CD4-positive, alpha-beta T cell treated with Interleukin-6 at 100 ng/mL for 8 hours (primary cell): ENCODE results near the gene CALHM5.
A peak's percentile ranks its signal among the peaks of the same experiment; 100 is the strongest.
"Not testable (repeated sequence)": the region's sequence is repeated elsewhere in the genome, so short reads cannot be mapped to it uniquely, and the experiment has no call there.

Experiments
- DNase-seq: peaks from one replicate; pipeline ENCODE4 v3.0.0-alpha.2; 2020; ENCODE audit warnings: mixed read lengths, low spot score

The CALHM5 gene, protein sequence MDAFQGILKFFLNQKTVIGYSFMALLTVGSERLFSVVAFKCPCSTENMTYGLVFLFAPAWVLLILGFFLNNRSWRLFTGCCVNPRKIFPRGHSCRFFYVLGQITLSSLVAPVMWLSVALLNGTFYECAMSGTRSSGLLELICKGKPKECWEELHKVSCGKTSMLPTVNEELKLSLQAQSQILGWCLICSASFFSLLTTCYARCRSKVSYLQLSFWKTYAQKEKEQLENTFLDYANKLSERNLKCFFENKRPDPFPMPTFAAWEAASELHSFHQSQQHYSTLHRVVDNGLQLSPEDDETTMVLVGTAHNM

DNA sequence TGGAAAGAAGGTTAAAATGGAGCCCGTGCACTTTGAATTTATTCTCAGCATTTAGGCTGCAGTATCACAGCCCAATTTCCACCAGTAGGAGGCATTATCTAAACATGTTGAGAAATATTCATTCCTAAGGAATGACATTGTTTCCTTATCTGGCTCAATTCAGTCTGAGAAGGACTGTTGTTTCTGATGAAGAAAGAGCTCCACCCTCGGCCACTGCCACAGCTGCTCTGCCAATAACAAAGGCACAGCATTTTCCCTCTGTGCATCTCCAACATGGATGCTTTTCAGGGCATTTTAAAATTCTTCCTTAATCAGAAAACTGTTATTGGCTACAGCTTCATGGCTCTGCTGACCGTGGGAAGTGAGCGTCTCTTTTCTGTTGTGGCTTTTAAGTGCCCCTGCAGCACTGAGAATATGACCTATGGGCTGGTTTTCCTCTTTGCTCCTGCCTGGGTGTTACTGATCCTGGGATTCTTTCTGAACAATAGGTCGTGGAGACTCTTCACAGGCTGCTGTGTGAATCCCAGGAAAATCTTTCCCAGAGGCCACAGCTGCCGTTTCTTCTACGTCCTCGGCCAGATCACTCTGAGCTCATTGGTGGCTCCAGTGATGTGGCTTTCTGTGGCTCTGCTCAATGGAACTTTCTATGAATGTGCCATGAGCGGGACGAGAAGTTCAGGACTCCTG lies at the start of gene CALHM5:
CALHM5 (plus strand) TSS at position 216 of the 687 bp plus-strand sequence; CDS start at position 274, 58 bp downstream.
- DNase-seq = no peak

DNA sequence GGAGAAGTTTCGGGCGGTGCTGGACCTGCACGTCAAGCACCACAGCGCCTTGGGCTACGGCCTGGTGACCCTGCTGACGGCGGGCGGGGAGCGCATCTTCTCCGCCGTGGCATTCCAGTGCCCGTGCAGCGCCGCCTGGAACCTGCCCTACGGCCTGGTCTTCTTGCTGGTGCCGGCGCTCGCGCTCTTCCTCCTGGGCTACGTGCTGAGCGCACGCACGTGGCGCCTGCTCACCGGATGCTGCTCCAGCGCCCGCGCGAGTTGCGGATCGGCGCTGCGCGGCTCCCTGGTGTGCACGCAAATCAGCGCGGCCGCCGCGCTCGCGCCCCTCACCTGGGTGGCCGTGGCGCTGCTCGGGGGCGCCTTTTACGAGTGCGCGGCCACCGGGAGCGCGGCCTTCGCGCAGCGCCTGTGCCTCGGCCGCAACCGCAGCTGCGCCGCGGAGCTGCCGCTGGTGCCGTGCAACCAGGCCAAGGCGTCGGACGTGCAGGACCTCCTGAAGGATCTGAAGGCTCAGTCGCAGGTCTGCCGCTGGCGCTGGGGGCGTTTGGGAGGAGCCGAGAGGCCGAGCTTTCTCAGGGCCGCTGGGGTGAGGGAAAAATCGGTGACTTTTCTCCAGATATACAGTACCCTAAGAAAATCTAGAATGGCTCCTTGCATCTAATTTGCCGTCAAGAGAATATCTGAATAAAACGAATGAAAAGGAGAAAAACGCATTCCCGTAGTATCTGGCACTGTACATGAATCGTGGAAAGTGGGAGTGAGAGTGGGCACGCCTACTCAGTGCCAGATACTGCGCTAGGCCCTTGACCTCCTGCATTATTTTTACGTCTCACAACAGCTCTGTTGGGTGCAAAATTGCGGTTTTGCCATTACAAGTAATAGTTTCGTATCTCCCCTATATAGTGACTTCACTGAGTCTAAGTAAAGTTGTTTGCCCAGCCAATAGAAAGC lies 49.2 kb upstream of the CALHM5 start:
- peak; percentile 38 for DNase-seq

DNA sequence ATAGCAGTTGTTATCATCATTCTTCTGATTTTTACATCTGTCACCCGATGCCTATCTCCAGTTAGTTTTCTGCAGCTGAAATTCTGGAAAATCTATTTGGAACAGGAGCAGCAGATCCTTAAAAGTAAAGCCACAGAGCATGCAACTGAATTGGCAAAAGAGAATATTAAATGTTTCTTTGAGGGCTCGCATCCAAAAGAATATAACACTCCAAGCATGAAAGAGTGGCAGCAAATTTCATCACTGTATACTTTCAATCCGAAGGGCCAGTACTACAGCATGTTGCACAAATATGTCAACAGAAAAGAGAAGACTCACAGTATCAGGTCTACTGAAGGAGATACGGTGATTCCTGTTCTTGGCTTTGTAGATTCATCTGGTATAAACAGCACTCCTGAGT lies 48.1 kb upstream of the CALHM5 start:
- DNase-seq = no peak

DNA sequence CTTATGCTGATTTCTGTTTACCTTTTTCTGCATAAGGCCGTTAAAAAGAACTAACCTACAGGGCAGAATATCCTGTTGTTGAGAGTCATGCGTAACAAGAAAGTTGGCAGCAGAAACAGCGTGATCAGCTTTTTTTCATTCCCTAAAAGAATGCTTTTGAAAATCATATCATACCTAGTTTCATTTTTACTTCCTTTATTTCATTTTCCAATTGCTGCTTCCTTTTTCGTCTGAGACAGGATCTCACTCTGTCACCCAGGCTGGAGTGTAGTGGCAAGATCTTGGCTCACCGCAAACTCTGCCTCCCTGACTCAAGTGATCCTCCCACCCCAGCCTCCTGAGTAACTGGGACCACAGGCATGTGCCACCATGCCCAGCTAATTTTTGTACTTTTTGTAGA lies 46.2 kb upstream of the CALHM5 start:
- DNase-seq = no peak

DNA sequence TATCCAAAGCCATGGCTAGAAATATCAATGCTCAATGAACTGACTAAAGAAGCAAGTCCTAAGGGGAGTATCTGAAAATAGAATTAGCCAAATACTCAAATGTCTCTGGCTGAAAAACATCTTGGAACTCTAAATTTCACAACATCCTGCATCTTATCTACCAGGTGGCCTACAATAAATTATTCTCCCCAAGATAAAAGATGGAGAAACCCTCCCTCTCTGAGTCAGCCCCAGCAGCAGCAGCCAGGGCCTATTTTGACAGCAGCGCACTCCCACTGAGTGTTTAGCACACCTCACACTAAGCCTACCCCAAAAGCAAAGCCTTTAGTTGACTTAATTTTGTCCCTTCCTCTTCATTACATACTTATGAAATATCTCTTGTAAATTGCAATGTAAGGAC lies 44.3 kb upstream of the CALHM5 start:
- DNase-seq = no peak

DNA sequence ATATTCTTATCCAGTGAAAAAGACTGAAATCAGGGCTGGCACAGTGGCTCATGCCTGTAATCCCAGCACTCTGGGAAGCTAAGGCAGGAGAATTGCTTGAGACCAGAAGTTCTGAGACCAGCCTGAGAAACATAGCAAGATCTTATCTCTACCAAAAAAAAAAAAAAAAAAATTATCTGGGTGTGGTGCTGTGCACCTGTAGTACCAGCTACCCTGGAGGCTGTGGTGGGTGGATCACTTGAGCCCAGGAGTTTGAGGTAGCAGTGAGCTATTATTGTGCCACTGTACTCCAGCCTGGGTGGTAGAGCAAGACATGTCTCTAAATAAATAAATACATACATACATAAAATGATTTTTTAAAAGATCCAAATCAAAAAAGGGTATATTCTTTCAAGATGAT lies 43.9 kb upstream of the CALHM5 start:
- DNase-seq = no peak

DNA sequence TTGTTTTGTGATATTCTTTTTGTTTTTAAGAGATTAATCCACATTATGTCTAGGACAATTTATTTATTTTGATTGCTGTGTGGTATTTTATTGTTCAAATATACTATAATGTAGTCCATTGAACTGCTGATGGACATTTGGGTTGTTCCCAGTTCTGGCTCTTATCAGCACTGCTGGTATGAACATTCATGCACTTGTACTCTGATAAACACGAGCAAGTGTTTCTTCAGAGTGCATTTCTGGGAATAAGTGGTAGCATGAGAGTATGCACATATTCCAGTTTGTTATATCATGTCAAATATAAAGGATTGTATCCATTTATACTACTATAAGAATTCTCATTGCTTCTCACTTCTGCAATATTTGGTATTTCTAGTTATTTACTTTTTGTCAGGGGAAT lies 43.1 kb upstream of the CALHM5 start:
- no peak for DNase-seq

DNA sequence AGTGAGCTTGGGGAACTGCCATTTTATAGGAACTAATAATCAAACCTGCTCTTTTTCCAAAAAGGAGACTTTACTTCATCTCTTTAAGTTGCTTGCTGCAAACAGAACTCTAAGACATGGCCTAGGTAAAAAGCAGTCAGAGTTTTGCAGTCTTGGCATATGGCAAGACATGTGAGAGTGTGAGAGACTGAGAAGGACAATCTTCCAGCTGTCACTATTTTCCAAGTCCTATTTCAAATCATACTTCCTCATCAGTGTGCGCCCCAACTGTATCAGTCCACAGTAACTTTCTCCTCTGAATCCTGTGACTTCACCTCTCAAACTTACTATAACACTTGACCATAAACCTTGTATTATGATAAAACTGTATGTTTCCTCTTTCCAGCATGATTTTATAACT lies 39.9 kb upstream of the CALHM5 start:
- no peak for DNase-seq

DNA sequence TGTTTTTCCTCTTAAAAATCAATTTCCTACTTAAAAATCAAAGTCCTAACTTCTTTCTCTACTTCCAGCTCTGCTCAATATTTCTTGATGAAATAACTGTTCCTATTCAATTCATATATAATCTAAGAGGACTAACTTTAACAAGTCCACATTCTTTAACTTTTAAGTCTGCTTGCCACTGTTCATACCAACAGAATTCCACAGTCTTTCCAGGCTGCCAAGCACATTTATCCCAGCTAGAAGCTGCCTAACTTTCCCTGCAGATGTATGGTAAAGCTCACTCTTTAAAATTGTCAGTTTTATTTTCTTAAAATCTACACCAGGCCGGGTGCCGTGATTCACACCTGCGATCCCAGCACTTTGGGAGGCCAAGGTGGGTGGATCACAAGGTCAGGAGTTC lies 38.7 kb upstream of the CALHM5 start:
- no peak for DNase-seq

DNA sequence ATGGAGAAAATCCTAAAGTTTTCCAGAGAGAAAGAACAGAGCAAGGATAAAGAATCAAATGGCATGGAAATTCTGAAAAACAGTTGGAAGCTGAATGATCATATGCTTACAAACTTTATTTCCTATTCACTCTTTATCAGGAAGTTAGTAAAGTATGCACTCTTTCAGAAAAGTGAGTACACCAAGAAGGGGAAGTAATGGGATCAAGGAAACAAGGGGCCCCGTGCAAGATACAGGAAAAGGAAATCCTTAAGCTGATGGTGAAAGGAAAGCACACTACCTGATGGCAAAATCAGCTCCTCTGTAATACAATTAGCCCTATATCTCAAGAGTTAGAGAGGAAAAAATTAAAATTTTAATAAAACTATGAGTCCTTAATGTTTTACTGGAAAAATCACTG lies 36.3 kb upstream of the CALHM5 start:
- DNase-seq = no peak

DNA sequence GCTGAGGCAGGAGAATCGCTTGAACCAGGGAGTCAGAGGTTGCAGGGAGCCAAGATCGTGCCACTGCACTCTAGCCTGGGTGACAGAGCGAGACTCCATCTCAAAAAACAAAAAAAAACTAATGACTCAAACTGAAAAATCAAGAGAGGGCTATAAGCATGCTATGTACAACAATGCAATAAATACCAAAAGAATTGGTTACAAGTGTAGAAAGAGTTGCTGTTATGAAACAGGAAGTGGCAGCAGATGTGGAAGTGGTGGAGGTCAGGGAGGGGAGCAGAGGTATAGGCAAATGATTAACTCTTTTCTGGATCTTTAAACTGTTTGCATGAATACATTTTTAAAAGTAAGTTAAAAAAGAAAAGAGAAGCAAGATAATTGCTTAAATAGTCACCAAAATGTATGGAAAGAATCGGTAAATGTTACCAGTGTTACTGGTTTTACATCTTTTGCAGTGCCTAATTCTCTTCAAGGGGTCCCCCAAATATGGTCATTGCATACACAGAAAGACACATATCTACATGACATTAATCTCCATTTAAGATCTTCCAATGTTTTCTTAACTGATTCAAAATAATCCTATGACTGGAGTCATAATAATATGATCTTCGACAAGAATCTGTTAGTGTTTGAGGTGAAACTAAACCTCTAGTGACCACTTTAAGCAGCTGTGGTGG lies 35.3 kb upstream of the CALHM5 start:
- peak; percentile 31 for DNase-seq

DNA sequence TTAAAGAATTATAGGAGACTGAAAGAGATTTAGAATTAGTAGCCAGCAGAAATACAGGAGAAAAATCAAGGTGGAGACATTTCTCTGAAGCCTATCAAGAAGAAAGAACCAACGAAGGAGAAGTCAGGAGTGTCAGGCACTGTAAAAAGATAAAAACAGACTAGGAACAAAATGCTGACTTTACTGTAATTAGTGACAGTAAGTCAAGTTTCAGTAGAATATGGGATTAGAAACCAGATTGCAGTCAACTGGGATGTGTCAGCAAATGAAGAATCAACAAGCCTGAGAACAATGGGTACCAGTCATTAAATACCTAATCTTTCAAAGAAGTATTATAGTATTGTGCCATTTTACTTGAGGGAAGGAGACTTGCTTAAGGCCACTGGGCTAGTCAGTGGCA lies 28.7 kb upstream of the CALHM5 start:
- DNase-seq = no peak

DNA sequence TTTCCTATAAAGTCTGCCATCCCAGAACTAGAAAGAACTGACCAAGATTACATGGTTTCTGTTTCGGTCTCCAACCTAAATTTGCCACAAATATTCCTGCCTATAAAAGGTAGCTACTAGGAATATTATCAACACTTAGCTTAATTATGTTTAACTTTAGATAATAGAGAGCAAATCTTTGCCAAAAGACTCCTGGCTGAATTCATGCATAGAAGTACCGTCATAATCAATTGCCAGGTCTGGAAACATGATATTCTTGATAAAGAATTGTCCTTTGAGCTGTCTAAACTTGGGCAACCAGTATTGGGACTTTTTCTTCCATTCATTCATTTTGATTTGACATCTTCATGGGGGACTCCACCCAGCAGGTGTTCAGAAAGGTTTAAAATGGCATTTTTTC lies 27.8 kb upstream of the CALHM5 start:
- no peak for DNase-seq

DNA sequence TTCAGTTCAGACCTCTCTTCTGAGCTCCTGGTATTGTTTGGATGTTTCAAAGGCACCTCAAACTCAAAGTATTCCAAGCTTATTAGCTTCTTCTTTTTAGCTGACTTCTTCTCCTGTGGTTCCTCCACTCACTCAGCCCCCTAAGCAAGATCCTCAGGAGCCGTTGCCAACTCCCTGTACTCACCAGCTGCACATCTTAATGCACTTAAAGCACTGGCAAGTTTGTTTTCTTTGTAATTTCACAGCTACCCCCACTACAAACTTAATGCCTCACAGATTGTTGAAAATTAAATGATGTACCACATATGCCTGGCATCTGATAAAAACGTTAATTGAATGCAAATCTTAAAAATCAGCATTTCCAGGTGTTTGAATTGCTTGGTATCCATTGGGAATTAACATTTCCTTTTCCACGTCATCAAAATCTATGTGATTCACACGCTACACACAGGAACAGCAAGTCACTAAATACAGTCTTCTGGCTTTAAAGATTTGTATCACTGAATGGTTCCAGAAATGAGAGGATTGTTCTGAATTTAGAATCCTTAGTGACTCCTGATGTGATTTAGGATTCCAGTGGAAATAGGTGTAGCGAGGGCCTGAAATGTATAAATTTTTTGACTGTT lies 25.8 kb upstream of the CALHM5 start:
- DNase-seq = no peak

DNA sequence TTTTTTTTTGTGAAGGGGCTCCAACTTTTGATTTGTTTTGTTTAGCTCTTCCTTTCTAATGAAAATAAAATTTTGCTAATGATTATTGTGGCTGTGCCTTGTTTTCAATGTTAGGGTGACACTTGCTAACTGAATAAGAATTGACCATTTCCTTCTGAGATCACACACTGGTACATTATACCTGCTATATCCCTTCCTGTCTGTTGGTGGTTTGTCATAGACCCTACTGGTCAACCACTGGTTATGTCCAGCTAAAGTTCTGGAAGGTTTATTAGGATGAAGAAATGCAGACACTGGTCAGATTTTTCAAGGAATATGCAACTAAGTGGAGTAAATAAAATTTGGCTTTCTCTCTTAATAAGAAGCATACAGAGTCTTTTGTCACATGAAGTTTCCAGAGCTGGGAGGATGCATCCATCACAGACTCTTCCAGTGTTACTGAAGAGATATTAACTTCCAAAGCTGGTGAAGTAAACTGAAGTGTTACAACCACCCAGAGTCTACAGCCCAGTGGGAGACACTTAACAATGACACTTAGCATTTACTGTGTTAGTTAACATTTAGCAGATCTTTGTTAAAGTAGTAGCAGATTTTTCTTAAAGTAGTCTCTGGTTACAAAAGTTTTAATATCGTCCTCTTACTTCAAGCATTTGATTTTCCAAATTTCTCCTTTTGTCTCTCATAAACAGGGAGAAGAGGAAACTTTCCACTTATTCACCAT lies 19.7 kb upstream of the CALHM5 start:
- no peak for DNase-seq

DNA sequence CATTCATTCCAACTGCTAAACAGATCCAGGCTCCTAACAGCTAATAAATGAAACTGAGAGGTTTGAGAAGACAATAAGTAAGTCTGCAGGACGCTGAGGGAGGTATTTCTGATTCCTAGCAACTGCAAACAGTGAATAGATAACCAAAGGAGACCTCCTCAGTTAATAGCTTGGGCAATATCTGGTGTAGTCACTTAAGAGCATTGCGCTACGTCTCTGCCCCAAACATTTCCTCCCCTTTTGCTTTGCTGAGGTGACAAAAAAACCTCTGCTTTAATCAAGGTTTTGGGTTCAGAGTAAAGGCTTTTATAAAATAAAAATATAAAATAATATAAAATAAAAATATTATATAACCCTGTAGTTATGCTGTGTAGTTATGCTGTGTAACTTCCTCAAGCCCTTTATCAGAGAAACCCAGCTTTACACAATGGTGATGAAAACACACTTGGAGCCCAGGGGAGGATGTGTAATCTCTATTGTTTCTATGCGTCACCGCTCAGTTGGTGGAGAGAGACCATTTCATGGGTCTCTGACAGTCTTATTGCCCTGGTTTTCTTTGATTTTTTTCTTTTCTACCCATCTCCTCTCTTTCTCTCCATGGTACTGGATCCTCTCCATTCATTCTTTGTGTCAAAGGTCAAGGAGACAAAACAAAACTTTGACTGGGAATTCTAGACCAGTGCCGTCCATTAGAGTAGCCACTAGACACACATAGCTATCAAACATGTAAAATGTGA lies 18.9 kb upstream of the CALHM5 start:
- no peak for DNase-seq

DNA sequence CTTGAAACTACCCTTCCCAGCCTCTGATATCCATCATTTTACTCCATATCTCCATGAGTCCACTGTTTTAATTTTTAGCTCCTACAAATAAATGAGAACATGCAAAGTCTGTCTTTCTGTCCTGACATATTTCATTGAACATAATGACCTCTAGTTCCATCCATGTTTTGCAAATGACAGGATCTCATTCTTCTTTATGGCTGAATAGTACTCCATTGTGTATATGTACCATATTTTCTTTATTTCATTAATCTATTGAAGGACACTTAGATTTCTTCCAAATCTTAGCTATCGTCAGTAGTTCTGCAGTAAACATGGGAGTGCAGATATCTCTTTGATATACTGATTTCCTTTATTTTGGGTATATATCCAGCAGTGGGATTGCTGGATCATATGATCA lies 16.3 kb upstream of the CALHM5 start:
- not testable (repeated sequence) for DNase-seq

DNA sequence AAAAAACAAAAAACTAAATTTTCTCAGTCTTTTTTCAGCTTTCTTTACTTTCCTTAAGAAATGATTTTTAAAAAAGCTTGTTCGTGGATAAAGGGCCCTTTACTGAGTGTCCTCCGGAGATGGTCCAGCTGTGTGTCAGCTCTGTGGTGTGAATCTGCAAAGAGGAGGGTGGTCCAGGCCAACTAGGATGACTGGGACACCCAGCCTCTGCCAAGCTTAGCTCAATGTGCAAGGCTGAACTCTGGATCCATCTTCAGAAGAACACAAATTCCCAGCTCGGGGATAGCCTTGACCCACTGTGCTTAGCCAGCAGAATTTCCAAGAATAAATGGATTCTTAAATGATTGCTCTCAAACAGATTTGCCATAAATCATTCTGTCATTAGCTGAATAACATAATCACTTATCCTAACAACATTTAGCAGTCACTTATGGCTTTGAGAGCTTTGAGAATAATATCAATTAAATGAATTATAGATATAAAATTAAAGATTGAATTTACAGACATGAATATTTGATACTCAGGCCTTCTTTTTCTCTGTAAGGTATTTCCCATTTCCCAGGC lies 14.2 kb upstream of the CALHM5 start:
- no peak for DNase-seq

DNA sequence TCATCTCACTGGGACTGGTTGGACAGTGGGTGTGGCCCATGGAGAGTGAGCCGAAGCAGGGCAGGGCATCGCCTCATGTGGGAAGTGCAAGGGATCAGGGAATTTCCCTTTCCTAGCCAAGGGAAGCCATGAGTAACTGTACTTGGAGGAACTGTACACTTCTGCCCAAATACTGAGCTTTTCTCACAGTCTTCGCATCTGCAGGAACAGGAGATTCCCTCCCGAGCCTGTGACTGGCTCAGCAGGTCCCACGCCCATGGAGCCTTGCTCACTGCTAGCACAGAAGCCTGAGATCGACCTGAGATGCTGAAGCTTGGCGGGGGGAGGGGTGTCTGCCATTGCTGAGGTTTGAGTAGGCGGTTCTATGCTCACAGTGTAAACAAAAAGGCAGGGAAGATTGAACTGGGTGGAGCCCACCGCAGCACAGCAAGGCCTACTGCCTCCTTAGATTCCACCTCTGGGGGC lies 10.4 kb upstream of the CALHM5 start:
- DNase-seq = no peak

DNA sequence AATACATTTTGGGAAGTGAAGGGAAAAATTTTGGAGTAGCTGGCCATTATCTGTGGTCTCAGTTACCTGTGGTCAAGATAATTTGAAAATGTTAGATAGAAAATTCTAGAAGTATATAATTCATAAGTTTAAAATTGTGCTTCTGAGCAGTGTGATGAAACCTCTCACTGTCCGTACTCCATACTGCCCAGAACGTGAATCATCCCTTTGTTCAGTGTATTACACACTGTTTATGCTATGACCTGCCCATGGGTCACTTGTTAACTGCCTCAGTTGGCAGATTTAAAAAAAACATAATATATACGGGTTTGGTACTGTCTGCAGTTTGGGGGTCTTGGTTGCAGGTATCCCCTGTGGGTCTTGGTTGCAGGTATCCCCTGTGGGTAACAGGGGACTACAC lies 4.1 kb upstream of the CALHM5 start:
- no peak for DNase-seq
